ENCODE measurements around the gene ZNF483. TPM values are rescaled to one million over a fixed set of nuclear protein-coding genes. Genes with fewer than 3 reads are reported as not detected.

Gene ZNF483
- total and polyA plus RNA-seq, 4 donors = 0.03 to 2.5 (median 0.65) TPM

DNA sequence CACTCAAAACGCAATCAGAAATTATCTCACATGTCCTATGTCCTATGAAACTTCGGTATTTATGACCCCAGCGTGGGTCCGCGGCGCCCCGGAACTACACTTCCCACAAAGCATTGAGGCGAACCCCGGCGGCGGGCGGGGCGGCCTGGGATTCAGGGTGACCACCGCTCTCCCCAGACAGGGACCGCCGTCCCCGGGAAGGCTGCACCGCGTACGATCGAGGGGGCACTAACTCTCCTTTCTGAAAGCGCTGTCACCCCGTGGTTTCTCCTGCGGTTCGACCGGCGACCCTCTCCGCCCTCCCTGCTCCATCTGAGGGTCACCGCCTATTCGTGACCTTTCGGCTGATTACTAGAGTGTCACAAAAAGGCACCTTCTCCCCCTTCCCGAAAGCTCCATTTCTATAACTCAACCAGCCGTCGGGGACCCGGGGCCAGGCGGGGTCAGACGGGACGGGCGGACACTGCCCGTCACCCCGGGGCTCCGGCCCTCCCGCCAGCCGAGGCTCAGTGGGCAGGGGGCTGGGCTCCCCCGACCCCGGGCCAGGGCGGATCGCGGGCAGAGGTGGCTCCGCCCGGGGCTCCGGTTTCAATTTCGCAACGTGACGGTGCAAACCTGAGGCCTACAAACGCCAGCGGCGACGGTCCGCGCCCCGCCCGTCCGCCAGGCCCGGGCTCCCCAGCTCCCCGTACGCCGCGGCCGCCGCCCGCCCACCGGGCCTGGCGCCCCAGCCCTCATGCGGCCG lies 42.1 kb upstream of the ZNF483 start (continued):
- TF ChIP-seq, protein P1, sequence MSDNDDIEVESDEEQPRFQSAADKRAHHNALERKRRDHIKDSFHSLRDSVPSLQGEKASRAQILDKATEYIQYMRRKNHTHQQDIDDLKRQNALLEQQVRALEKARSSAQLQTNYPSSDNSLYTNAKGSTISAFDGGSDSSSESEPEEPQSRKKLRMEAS (IDR thresholded peaks at IDR 0.05) = no peak
- no peak for TF ChIP-seq TAF1 (conservative IDR thresholded peaks at IDR 0.05)
- TF ChIP-seq YY1 (IDR thresholded peaks at IDR 0.05) = peak; percentile 15

- TF ChIP-seq EGR1 (IDR thresholded peaks at IDR 0.05; ENCODE audit: low read depth in 2 of 2) (no peak), RAD21 (IDR thresholded peaks at IDR 0.05) (no peak), CTCF (IDR thresholded peaks at IDR 0.05; ENCODE audit: low read depth, low read length, missing input control) (no peak), FOXA2 (IDR thresholded peaks at IDR 0.05) (no peak), YY1 (IDR thresholded peaks at IDR 0.05) (no peak), SP1 (IDR thresholded peaks at IDR 0.05) (no peak), RXRA (IDR thresholded peaks at IDR 0.05) (no peak)
- TF ChIP-seq, protein P2, sequence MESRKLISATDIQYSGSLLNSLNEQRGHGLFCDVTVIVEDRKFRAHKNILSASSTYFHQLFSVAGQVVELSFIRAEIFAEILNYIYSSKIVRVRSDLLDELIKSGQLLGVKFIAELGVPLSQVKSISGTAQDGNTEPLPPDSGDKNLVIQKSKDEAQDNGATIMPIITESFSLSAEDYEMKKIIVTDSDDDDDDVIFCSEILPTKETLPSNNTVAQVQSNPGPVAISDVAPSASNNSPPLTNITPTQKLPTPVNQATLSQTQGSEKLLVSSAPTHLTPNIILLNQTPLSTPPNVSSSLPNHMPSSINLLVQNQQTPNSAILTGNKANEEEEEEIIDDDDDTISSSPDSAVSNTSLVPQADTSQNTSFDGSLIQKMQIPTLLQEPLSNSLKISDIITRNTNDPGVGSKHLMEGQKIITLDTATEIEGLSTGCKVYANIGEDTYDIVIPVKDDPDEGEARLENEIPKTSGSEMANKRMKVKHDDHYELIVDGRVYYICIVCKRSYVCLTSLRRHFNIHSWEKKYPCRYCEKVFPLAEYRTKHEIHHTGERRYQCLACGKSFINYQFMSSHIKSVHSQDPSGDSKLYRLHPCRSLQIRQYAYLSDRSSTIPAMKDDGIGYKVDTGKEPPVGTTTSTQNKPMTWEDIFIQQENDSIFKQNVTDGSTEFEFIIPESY (IDR thresholded peaks at IDR 0.05) = no peak
- peak overlapping the region in 2 of 3 donors; percentile 91 to 99 for H3K4me3 ChIP-seq (ENCODE audit: low read depth in 1 of 3, low read length in 3 of 3)
- H3K9ac ChIP-seq (ENCODE audit: low read depth in 1 of 2, low read length in 2 of 2) = peak overlapping the region in 1 of 2 donors; percentile 72
- DNase-seq (ENCODE audit: low spot score) = peak; percentile 64
- peaks cover 0 to 10% (median 7%) of the 10 kb centered on the region in 4 donors for H3K4me1 ChIP-seq (ENCODE audit: control insufficient read depth in 4 of 4, insufficient read depth in 4 of 4, low read length in 3 of 4)
- under 1% methylated on average over 78 of the region's 78 CpGs for WGBS
- H3K27me3 ChIP-seq (ENCODE audit: control insufficient read depth in 4 of 4, insufficient read depth in 4 of 4, low read length in 3 of 4) = no peaks in the 10 kb centered on the region
- H3K27ac ChIP-seq (ENCODE audit: low read depth in 1 of 2, low read length in 2 of 2) = peak overlapping the region; percentile 98
- no peaks in the 10 kb centered on the region for H3K9me3 ChIP-seq (ENCODE audit: control insufficient read depth in 4 of 4, low read length in 3 of 4)
- no peaks in the 10 kb centered on the region for H3K36me3 ChIP-seq (ENCODE audit: control insufficient read depth in 4 of 4, insufficient read depth in 3 of 4, low read depth in 1 of 4, low read length in 3 of 4)
These were observed 41.5 kb upstream of the ZNF483 start for GRCh38 chr9:111483439-111483857.

DNA sequence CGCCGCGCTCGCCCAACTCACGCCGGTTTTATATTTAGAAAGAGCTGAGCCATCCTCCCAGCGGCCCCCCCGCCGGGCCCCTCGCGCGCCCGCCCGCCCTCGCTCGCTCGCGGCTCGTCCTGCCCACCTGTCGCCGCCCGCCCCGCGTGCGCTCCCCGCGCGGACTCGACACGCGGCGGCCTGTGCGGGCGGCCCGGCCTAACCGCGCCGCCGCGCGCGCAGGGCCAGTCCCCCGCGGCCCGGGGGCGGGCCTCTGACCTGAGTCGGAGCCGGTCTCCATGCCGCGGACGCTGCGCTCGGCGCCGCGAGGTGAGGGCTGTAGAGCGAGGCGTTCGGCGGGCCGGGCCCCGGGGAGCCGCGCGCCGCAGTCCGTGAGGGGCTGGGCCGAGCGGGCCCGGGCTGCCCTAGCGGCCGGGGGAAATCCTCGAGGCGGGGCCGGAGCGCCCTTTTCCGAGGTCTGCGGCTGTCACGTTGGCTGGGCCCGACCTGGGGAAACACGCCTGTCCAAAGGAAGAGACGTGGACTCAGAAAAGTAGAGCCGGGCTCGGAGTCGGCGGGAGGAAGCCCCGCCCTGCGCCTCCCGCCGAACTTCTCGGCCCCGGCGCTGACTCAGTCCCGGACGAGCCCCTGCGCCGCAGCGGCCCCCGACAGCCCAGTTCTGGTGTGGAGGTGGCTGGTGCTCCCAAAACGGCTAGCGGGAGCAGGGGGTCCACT lies 41.0 kb upstream of the ZNF483 start, which contains the start of gene ECPAS:
ECPAS (minus strand) TSS at position 526 of the 714 bp plus-strand sequence. CDS start 11,465 bp downstream, outside the sequence.
- no peaks in the 10 kb centered on the region for H3K36me3 ChIP-seq (ENCODE audit: control insufficient read depth in 4 of 4, insufficient read depth in 3 of 4, low read depth in 1 of 4, low read length in 3 of 4)
- H3K4me1 ChIP-seq (ENCODE audit: control insufficient read depth in 4 of 4, insufficient read depth in 4 of 4, low read length in 3 of 4) = peaks cover 0 to 10% (median 6%) of the 10 kb centered on the region in 4 donors
- peak within 1 kb of the TSS; percentile 76 to 99 (median 91) for H3K4me3 ChIP-seq (ENCODE audit: low read depth in 1 of 3, low read length in 3 of 3)
- TF ChIP-seq RAD21 (IDR thresholded peaks at IDR 0.05) = peak in 1 of 2 donors; percentile 32
- TF ChIP-seq TAF1 (conservative IDR thresholded peaks at IDR 0.05) = no peak
- peak; percentile 55 for TF ChIP-seq YY1 (IDR thresholded peaks at IDR 0.05)
- no peaks in the 10 kb centered on the region for H3K27me3 ChIP-seq (ENCODE audit: control insufficient read depth in 4 of 4, insufficient read depth in 4 of 4, low read length in 3 of 4)
- H3K9me3 ChIP-seq (ENCODE audit: control insufficient read depth in 4 of 4, low read length in 3 of 4) = no peaks in the 10 kb centered on the region
- H3K9ac ChIP-seq (ENCODE audit: low read depth in 1 of 2, low read length in 2 of 2) = peak within 1 kb of the TSS; percentile 72 to 75
- peak within 1 kb of the TSS; percentile 98 for H3K27ac ChIP-seq (ENCODE audit: low read depth in 1 of 2, low read length in 2 of 2)
- peak; percentile 74 for DNase-seq (ENCODE audit: low spot score)
- WGBS = under 1% methylated on average over 101 of the region's 101 CpGs
